Activated CD8-positive, alpha-beta memory T cell treated with anti-CD3 and anti-CD28 coated beads for 1 hour (primary cell): ENCODE data around the gene DDX25.
A peak's percentile ranks its signal among the peaks of the same experiment; 100 is the strongest.

Experiments used
- DNase-seq, 2 donors: peaks; one replicate each; pipeline ENCODE4 v3.0.0-alpha.2; 2020; ENCODE audit warnings: low read depth in 1 of 2; ENCODE audit errors: extremely low read depth in 1 of 2

The DDX25 gene

DNA sequence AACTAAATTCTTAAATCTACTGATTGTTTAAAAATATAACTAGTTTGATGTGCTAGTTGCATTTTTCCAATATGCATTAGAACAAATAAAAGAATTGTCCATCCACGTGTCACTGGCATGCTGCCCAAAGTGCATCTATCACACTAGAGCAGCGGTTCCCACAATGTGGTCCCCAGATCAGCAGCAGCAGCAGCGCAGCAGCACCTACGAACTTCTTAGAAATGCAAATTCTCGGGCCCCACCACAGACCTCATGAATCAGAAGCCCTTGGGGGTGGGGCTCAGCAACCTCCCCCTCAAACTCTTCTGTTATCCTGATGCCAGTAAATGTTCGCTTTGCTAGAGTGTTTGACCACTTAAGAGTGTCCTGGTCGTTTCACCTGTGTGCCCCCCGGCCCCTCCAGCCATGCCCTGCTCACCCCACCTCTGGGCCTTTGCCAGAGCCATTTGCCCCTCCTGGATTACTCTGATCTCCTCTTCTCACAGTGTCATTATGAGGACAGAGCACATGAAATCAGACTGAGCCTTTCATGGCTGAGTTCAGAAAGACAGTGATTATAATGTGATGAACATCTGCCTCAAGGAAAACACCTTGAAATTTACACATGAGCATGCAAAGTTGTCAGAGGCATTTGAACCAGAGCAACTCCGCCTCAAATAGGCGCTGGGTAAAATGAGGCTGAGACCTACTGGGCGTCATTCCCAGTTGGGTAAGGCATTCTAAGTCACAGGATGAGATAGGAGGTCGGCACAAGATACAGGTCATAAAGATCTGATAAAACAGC is 28.9 kb downstream of the DDX25 start:
- no peak for DNase-seq

DNA sequence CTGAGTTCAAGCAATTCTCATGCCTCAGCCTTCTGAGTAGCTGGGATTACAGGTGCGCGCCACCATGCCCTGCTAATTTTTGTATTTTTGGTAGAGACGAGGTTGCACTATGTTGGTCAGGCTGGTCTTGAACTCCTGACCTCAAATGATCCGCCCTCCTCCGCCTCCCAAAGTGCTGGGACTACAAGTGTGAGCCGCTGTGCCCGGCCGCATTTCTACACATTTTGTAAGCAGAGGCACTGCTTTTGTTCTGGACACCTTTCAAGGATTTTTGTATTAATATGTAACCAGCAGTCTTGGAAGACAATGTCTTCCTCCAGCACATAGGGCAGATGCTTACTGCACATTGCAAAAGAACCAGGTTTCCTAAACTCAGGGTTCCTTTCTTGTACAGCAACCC is 30.2 kb downstream of the DDX25 start:
- DNase-seq: no peak

DNA sequence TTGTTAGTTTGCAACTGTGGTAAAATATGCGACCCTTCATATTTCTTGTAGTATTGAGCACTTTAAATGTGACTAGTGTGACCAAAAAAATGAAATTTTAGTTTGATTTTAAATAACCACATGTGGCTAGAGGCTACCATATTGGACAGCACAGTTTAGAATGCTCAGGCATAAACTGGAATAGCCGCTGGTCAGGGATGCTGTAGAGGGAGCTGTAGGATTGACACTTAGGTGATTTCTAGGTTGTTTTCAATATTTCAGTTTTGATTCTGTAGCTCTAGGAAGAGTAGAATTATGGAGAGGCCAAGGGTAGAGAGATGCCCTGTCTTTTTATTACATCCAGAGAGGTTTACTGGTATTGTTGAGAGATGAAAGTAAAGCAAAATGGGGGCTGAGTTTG is 30.7 kb downstream of the DDX25 start:
- DNase-seq: no peak

DNA sequence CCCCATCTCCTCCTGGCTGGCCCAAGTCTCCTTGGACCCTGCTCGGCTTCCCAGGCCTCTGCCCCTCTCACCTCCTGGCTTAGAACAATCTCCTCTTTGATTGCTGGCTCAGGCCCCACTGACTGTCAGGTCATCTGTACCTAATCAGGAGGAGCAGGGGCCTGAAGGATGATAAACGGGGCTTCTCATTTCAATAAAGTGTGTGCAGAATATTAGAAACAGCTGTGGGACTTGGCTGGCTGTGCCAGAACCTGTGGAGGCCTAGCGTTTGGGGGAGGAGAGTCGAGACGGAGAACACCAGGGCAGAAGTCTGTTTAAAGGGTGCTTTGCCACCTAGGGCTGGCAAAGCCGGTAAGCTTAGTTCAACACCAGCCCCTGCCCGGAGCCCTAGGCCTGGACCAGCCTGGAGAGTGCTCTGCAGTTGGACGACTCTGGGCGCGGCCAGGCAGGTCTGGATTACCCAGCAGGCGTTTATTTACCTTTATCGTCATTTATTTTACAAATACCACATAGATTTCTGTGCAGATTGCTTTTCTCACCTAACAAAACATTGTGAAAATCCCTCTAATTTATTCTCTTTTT is 31.4 kb downstream of the DDX25 start:
- no peak for DNase-seq

DNA sequence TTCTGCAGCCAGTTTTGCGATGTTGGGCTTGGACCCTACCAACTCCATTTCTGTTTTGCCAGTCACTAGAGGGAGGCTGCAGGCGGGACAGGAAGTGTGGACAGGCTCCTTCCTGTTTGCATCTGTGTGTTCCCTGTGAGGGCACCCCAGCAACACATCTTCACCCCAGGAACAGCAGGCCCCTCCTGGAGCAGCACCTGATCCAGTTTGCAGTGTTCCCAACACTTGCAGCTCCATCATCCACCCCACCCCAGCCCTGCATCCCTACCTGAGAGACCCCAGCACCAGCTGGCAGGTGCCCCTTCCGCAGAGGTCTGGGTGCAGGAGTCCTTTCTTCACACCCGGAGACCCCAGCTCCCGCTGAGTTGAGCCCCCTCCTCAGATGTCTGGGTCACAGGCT is 34.1 kb downstream of the DDX25 start:
- DNase-seq: no peak

DNA sequence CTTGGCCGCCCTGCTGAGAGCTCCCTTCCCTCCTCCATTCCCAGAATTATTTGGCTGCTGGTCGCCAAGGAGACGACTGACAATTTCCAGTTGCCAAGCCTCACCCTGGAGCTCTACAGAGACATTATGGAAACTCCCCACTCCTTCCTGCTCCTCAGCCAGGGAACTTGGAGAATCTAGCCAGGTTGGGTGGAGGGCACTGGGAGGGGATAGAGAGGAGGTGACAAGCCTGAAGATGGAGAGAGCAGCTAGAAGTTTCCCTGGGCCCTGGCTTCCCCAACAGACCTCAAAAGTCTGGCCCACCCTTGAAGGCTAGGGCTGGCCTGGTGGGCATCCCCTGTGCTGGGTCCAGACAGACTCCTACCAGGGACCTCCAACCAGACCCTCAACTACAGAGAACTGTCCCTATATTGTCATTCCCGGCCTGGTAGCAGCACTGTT is 34.8 kb downstream of the DDX25 start:
- DNase-seq: no peak

DNA sequence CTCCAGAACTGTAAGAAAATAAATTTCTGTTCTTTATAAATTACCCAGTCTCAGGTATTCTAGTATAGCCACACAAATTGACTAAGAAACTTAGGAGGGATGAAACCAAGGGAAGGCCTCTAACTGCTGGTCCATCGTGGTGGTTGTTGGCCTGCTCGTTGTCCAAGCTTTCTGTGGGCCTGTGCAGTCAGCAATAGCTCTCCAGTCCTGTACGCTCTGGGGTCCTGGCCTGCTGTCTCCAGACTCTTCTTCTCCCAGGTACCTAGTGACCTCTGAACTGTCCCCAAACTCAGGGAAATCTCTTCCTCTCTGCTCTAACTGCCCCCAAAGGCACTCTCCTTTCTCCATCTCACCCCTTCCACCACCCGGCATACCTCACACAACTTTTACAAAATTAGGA is 35.8 kb downstream of the DDX25 start:
- DNase-seq: no peak

DNA sequence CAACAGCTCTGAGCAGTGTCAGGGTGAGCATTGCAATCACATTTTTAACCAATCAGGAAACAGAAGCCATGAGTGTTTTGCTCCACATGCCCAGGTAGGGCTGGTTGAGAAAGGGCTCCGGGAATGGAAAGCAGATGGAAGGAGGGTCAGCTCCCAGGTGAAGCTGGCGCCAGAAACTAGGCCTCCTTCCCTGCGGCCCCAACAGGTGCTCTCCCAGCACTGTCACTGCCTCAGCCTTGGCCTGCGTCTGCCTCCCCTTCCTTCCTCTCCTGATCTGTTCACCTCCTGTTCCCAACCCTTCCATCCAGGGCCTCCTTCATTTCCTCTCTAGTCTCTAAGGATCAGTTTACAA is 36.9 kb downstream of the DDX25 start:
- no peak for DNase-seq

DNA sequence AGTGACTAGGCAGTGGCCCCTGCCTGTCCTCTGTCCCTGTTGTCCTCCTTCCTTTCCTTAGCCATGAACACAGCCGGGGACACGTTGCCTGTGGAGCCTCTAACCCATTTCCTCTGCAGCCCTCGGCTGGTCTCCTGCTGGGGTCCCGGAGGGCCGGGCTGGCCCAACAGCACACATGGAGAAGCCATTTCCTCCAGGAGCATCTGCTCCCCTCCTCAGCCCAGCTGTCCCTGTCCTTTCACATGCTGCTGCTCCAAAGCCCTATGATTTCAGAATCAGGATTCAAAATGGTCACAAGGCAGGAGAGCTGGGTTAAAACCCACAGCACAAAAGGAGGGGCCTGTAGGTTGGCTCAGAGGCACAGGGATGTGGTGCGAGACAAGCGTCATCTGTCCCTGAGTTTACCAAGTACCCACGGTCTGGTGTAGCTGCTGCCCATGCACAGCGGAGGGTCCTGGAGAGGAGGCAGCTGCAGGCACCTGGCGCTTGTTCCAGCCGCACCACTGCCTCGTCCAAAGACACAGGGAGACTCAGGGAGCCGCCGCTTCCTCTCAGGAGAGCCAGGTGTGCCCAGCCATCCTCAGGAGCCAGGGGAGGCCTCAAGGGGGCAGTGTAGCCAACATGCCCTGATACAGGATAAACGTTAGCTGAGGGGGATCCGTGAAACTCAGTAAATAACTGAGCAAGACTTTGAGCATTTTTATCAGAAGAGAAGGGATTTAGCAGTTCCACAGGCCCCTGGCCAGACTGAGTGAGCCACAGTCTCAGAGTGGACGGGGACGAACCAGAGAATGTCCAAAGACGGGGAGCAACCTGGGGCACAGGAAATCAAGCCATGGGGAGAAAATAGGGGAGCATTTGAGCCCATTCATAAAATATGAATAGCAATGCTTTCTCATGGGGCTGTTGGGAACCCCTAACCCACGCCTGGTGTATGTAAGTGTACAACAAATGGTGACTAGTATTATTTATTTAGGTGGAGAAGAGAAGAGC is 37.6 kb downstream of the DDX25 start:
- peak in 1 of 2 donors; percentile 24 for DNase-seq

DNA sequence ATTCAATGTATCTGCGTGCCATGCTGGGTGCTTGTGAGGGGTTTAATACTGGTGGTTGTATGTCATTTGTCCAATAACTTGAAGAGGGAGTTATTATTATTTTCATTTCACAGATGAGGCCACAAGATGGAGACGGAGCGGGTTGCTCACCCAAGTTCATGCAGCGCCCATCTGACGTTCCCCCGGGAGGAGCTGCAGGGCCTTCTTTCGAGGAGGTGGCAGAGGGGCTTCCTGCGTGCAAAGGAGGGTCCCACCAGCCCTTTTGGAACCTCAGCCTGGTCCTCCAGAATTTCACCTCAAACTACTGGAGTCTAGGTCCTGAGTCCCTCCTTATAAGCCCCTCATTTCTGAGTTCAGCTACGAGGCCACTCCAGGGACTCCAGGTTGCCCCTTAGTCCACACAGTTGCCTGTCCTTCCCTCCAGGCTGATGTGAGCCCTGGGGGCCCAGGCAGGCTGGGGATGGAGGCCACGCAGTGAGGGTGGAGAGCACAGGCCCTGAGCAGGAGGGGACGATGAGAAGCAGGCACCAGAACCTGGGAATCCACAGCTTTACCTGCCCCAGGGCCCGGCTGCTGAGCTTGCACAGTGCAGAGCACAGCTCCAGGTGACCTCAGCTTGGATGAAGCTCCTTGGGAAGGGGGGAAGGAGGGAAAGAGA is 38.6 kb downstream of the DDX25 start:
- no peak for DNase-seq

DNA sequence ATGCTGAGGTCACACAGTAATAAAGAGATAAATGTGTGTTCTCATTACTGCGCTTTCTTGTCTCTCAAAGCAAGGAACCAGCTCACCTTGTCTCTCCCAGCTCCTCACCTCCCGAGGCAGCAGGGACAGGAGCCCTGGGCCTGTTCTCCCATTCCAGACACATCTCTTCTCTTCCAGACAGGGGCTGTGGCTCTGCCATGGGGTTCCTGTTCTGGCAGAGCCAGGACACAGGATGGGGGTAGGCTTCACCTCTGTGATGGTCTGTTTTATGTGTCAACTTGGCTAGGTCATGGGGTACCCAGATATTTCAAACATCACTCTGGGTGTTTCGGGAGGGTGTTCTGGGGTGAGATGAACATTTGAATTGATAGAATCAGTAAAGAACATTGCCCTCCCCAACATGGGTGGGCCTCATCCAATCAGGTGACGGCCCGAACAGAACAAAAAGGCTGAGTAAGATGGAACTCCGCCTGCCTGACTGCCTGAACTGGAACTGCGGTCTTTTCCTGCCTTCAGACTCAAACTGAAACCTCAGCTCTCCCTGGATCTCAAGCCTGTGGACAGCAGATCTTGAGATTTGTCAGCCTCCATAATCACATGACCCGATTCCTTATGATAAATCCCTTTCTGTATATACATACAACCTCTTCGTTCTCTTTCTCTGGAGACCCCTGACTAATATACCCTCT is 39.5 kb downstream of the DDX25 start:
- no peak for DNase-seq

DNA sequence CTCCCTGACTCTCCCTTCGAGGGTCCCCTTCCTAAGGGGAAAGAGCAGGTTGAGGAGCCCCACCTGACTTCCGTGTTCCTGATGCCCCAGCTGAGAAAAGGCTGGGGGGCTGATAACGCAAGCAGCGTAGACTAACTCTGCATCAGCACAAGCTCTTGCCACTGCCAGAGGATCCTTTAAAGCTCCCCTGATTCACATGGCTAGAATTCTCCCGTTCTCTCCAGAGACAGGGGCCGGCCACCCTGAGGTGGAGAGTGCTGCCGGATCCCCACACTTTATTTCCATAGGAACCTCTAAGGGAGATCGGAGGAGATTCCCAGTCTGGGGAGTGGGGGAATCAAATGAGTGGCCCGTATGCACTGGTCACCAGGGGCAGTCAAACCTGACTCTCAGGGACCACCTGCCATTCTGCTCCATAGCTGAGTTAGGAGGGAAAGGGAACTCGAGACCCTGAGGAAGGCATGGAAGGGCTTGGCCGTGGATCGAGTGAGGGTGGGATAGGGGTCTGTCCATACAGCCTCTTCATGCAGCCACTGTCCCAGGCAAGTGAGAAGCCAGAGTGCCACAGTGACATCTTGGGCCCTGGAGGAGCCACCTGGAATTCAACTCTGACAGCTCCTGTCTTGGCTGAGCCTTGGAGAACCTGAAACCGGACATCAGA is 40.2 kb downstream of the DDX25 start:
- no peak for DNase-seq

DNA sequence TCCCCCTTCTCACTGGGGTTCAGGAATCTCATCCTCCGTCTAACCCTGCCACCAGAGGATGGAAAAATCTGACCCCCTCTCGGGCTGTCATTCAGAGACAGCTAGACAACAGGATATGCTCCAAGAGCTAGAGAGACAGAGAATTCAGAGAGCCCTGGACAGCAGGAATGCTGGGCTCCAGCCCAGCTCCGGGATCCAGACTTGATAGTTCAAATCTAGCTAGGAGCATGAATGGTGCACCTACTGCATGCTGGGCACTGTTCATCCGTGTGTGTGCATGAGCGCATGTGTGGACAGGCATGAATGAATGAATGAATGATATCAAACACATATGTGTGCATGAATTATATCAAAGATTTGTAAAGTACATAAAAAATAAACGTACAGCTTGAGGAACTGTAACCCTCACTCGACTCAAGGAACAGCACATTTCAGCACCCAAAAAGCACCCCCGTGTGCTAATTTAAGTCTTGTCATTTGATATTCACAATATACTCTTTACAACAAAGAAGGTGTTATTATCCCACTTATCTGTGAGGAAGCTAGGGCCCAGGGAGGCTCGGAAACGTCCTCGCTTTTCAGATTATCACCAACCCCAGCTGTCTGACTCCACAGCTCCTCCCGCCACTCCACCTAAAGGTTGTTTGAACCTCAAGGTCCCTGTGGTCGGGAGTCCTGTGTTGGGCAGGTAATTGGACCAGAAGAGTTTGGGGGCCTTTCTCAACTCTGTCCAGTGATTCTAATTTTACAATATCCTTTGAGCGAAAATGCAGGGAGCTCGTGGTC is 40.9 kb downstream of the DDX25 start:
- no peak for DNase-seq

DNA sequence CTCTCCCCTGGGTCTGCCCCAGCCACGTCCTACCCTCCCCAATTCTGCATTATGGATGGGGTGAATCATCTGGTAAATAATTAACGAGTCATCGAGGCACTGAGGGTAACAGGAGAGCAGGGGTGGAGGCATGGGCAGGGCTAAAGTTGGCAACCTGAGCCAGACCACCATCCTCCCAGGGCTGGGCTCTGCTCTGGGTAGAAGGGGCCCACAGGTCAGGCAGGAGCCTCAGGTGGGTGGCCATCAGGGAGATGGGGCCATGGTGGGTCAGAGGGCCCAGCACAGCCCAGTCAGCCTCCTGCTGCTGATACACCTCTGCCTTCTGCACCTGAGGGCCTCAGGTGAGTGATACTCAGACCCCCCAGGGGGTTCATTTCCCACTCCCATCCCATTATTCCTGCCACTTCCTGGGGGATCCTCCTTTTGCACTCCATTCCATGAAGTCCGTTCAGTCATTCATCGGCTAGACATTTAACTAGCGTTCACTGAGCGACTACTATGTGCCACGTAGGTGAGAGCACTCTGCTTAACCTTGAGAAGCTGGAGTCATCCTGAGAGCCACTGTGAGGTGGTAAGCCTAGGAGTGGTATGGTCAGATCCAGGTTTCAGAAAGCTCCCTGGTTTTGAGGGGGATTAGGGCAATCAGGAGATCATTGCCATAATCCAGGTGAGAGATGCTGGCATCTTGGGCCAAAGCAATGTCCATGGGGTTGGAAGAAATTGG is 41.7 kb downstream of the DDX25 start, which contains the start of gene VSIG10L2:
Gene VSIG10L2 (plus strand): TSS at position 248 of the 724 bp plus-strand sequence. CDS start 12 bp downstream, at position 260.
- DNase-seq: no peak

DNA sequence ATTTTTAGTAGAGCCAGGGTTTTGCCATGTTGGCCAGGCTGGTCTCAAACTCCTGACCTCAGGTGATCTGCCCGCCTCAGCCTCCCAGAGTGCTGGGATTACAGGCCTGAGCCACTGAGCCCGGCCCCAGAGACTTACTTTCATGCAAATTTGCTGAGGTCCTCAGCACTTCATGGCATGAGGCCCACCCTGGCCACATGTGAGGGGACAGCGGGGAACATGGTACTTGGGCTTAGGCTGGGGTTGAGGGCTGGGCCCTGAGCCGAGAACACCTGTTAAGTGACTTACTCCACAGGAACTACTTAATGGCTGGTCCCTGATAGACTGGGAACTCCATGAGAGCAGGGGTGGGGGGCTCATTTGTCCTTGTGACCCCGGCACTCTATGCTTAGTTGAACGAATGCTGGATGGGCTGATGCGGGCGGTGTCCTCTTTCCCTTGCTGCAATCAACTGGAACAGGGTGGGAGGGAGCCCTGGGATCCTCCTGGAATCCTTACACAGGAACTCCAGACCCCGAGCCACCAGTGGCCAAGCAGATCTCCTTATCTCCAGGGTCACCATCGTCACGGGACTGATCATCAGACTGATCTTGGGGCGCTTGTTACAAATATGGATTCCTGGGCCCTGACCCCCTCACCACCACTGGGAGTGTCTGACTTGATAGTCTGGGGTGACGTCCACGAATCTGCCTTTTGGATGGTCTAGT is 42.6 kb downstream of the DDX25 start:
- no peak for DNase-seq

DNA sequence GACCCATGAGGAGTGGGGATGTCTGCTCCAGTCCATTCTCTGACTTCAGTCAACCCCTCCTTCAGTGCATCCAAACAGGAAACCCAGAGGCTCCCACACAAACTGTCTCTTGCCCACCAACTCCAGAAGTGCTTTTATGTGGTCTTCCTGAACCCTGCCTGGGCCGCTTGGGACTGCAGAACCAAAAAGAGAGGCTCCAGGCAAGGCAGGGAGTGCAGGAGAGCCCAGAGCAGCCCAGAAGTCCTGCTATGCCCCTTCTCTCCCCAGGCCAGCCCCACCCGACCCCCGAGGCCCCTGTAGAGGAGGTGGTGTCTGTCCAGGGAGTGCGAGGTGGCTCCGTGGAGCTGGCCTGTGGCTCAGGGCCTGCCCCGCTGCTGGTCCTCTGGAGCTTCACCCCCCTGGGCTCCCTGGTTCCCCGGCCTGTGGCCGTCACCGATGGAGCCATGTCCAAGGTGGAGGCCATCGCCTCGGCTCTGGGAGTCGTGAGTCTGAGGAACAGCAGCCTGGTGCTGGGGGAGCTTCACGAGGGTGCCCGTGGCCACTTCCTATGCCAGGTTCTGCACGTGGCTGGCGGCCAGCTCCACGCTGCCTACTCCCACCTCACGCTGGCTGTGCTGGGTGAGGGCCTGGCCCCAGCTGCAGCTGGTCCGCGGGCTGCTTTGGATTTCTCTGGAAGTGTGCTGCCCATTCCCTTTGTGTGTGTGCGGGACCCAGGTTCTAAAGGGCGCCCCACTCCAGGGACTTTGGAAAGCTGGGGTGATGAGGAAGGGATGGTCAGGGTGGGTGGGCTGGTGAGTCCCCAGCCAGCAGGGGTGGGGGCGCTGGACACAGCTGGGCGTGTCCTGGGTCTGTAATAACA is 43.3 kb downstream of the DDX25 start:
- DNase-seq: no peak
